BJ (cell line): Measurements from ENCODE around the gene WIPI1. TPM values are rescaled to one million over a fixed set of nuclear protein-coding genes. Genes with fewer than 3 reads are reported as not detected.

Experiments
- CTCF ChIA-PET: fragments of 350-600 bp; formaldehyde crosslinking; extraction: SDS; loops from one replicate; lab custom pipeline; 2021; ENCODE audit warnings: antibody characterized with exemption, inconsistent platforms; lab: Yijun Ruan, JAX
- POLR2A ChIA-PET: fragments of 300-600 bp; sonication (Branson Sonifier 250); formaldehyde crosslinking; extraction: SDS; loops from one replicate; lab custom pipeline; 2021; ENCODE audit warnings: antibody characterized with exemption; lab: Charles Lee
- DNase-seq: peaks from one replicate; pipeline ENCODE4 v3.0.0-alpha.2; 2011; ENCODE audit warnings: low read depth
- H3K27me3 ChIP-seq: 2 replicates; pipeline ENCODE4 v1.6.0; 2011; ENCODE audit warnings: low read length; ENCODE audit not compliant: control insufficient read depth, insufficient read depth
- H3K36me3 ChIP-seq: 2 replicates; pipeline ENCODE4 v1.5.1; 2011; ENCODE audit warnings: low read length; ENCODE audit not compliant: control insufficient read depth, insufficient read depth
- H3K4me3 ChIP-seq: 2 replicates; pipeline ENCODE4 v1.5.1; 2011; ENCODE audit warnings: low read depth, mild to moderate bottlenecking, control low read depth, low read length
- CTCF ChIP-seq: IDR thresholded peaks from 2 replicates; pipeline ENCODE4 v1.5.1; 2011; ENCODE audit warnings: low read depth, mild to moderate bottlenecking, control low read depth, inconsistent platforms, low read length, moderate library complexity; ENCODE audit not compliant: insufficient read depth
- polyA plus RNA-seq: library from polyadenylated mRNA; depleted of rRNA; stranded (reverse); fragments of >200 nt; gene quantifications from 2 replicates; pipeline ENCODE4 v1.2.3, GENCODE V29; 2011

The WIPI1 gene
- polyA plus RNA-seq, 1 experiment, result 79.1 TPM

- H3K4me3 ChIP-seq, result no peak overlapping the region
- POLR2A ChIA-PET, result no interaction called here
- CTCF ChIA-PET, result no interaction called here
- TF ChIP-seq CTCF, result no peak
- no peak for DNase-seq
- no peaks in the 10 kb centered on the region for H3K36me3 ChIP-seq
- H3K27me3 ChIP-seq, result peaks cover 2% of the 10 kb centered on the region; the same call in 1 of the 2 replicates
Observed at GRCh38 chr17:68489919-68490318, 32.6 kb upstream of the WIPI1 start.

- CTCF ChIA-PET, result interaction anchor here (1.2 kb wide), 1 partner anchor 17 kb away, joined by 3 read pairs; no protein-coding TSS in a partner anchor
- Histone ChIP-seq H3K4me3 (no peak overlapping the region), H3K27me3 (peaks cover 10% of the 10 kb centered on the region), H3K36me3 (no peaks in the 10 kb centered on the region)
- TF ChIP-seq CTCF, result no peak
- DNase-seq, result no peak
- POLR2A ChIA-PET, result no interaction called here
Observed at GRCh38 chr17:68484458-68484857, 27.2 kb upstream of the WIPI1 start.

GRCh38 chr17:68482576-68483041 is 25.3 kb upstream of the WIPI1 start:
- Histone ChIP-seq H3K27me3 (peaks cover 10% of the 10 kb centered on the region), H3K4me3 (no peak overlapping the region), H3K36me3 (no peaks in the 10 kb centered on the region)
- ChIA-PET POLR2A (no interaction called here), CTCF (interaction anchor here (1.3 to 3.3 kb wide), 3 partner anchors 11 to 19 kb away, joined by 3 to 13 read pairs (median 5); no protein-coding TSS in a partner anchor)
- no peak for DNase-seq
- no peak for TF ChIP-seq CTCF

- TF ChIP-seq CTCF, result no peak
- Histone ChIP-seq H3K4me3 (no peak overlapping the region), H3K27me3 (peaks cover 10% of the 10 kb centered on the region), H3K36me3 (no peaks in the 10 kb centered on the region)
- POLR2A ChIA-PET, result no interaction called here
- CTCF ChIA-PET, result interaction anchor here (0.5 to 3.3 kb wide), 2 partner anchors 15 to 16 kb away, joined by 4 to 13 read pairs; no protein-coding TSS in a partner anchor
- DNase-seq, result no peak
Observed at GRCh38 chr17:68480885-68481284, 23.6 kb upstream of the WIPI1 start.

- ChIA-PET CTCF (interaction anchor here (0.6 to 1.5 kb wide), 2 partner anchors 12 to 87 kb away, joined by 3 to 5 read pairs; no protein-coding TSS in a partner anchor), POLR2A (no interaction called here)
- TF ChIP-seq CTCF, result no peak
Observed at GRCh38 chr17:68470961-68471360, 13.7 kb upstream of the WIPI1 start.

More at GRCh38 chr17:68470961-68471360, 13.7 kb upstream of the WIPI1 start:
- Histone ChIP-seq H3K27me3 (peaks cover 6% of the 10 kb centered on the region; the same call in 1 of the 2 replicates), H3K36me3 (no peaks in the 10 kb centered on the region), H3K4me3 (no peak overlapping the region)
- DNase-seq, result no peak
